NCI-H2227 (cell line): ENCODE data around the gene PRPF4.
"Not testable (repeated sequence)": the region's sequence is repeated elsewhere in the genome, so short reads cannot be mapped to it uniquely, and the experiment has no call there.

Experiments
- DNase-seq: peaks from one replicate; lab custom pipeline; 2025; ENCODE audit not compliant: unreplicated experiment; lab: John Stamatoyannopoulos, UW

PRPF4 gene

GRCh38 chr9:113275157-113276131, at the start of gene PRPF4, which contains the start of gene CDC26:
Gene PRPF4 (plus strand): TSS chr9:113275658. CDS start chr9:113275744, 86 bp downstream.
Gene CDC26 (minus strand): TSS chr9:113275572. CDS start chr9:113272507, 3,065 bp downstream.
- DNase-seq, result peak; percentile 97

- no peak for DNase-seq
Measured at GRCh38 chr9:113227436-113227835, 48.0 kb upstream of the PRPF4 start.

GRCh38 chr9:113228130-113228665, 47.3 kb upstream of the PRPF4 start:
- DNase-seq, result peak; percentile 4

GRCh38 chr9:113231701-113232100, 43.8 kb upstream of the PRPF4 start:
- DNase-seq, result no peak

- not testable (repeated sequence) for DNase-seq
Measured at GRCh38 chr9:113235701-113236255, 39.7 kb upstream of the PRPF4 start.

- no peak for DNase-seq
Measured at GRCh38 chr9:113237026-113237425, 38.4 kb upstream of the PRPF4 start.

- no peak for DNase-seq
Measured at GRCh38 chr9:113238202-113238858, 37.1 kb upstream of the PRPF4 start.

- no peak for DNase-seq
Measured at GRCh38 chr9:113238859-113239232, 36.6 kb upstream of the PRPF4 start.

GRCh38 chr9:113241161-113241560, 34.3 kb upstream of the PRPF4 start:
- DNase-seq, result no peak

- DNase-seq, result no peak
Measured at GRCh38 chr9:113244556-113244955, 30.9 kb upstream of the PRPF4 start.

- DNase-seq, result no peak
Measured at GRCh38 chr9:113245894-113246293, 29.6 kb upstream of the PRPF4 start.

GRCh38 chr9:113246928-113247327, 28.5 kb upstream of the PRPF4 start:
- DNase-seq, result no peak

- DNase-seq, result peak; percentile 1
Measured at GRCh38 chr9:113247640-113248039, 27.8 kb upstream of the PRPF4 start.

GRCh38 chr9:113249661-113250060, 25.8 kb upstream of the PRPF4 start:
- DNase-seq, result not testable (repeated sequence)

GRCh38 chr9:113250807-113251206, 24.7 kb upstream of the PRPF4 start:
- no peak for DNase-seq

- DNase-seq, result no peak
Measured at GRCh38 chr9:113254991-113255390, 20.5 kb upstream of the PRPF4 start.

- DNase-seq, result no peak
Measured at GRCh38 chr9:113255438-113255837, 20.0 kb upstream of the PRPF4 start.

GRCh38 chr9:113257863-113258262, 17.6 kb upstream of the PRPF4 start:
- no peak for DNase-seq

GRCh38 chr9:113258282-113258681, 17.2 kb upstream of the PRPF4 start:
- DNase-seq, result no peak

GRCh38 chr9:113261917-113262671, 13.4 kb upstream of the PRPF4 start:
- DNase-seq, result no peak

- no peak for DNase-seq
Measured at GRCh38 chr9:113266174-113266573, 9.3 kb upstream of the PRPF4 start.
